HepG2 (cell line): ENCODE data around the gene CABLES2. TPM values are rescaled to one million over a fixed set of nuclear protein-coding genes. Genes with fewer than 3 reads are reported as not detected.

Experiments
- ATAD3A ChIP-seq: sonication (generic); formaldehyde crosslinking; IDR thresholded peaks from 2 replicates; pipeline ENCODE4 v1.4.0; 2020; ENCODE audit warnings: missing genetic modification reagents
- E2F5 ChIP-seq: sonication (generic); formaldehyde crosslinking; conservative IDR thresholded peaks from 2 replicates; pipeline ENCODE4 v1.4.0; 2020; ENCODE audit warnings: missing genetic modification reagents
- ELF1 ChIP-seq: sonication (generic); formaldehyde crosslinking; IDR thresholded peaks from 2 replicates; pipeline ENCODE4 v1.4.0; 2020; ENCODE audit warnings: missing genetic modification reagents
- ERF ChIP-seq: IDR thresholded peaks from 2 replicates; pipeline ENCODE4 v1.6.1; 2018; ENCODE audit warnings: missing biosample characterization, missing genetic modification reagents
- FIP1L1 ChIP-seq: fragments of 200-400 bp; formaldehyde crosslinking; IDR thresholded peaks from 2 replicates; pipeline ENCODE4 v1.6.1; 2018; ENCODE audit warnings: low read depth, mild to moderate bottlenecking, low read length, moderate library complexity, borderline replicate concordance; ENCODE audit not compliant: insufficient read depth
- FOXP4 ChIP-seq: sonication (generic); formaldehyde crosslinking; IDR thresholded peaks from 2 replicates; pipeline ENCODE4 v1.4.0; 2020; ENCODE audit warnings: missing genetic modification reagents
- MAZ ChIP-seq, 2 experiments: sonication (generic) in 1 of 2; formaldehyde crosslinking in 1 of 2; IDR thresholded peaks; 2 replicates each; pipeline versions ENCODE4 v1.5.0 to v1.6.1; 2012 to 2020; ENCODE audit warnings: low read depth in 2 of 2, mild to moderate bottlenecking in 2 of 2, borderline replicate concordance in 1 of 2, improper control_type of control experiment in 1 of 2, low read length in 1 of 2, missing genetic modification reagents in 1 of 2, moderate library complexity in 1 of 2
- NCOA1 ChIP-seq: sonication (generic); formaldehyde crosslinking; IDR thresholded peaks from 2 replicates; pipeline ENCODE4 v1.9.0; 2021; ENCODE audit warnings: missing genetic modification reagents
- PREB ChIP-seq: sonication (generic); formaldehyde crosslinking; IDR thresholded peaks from 2 replicates; pipeline ENCODE4 v1.4.0; 2020; ENCODE audit warnings: missing genetic modification reagents
- SOX13 ChIP-seq, 3 experiments: fragments of 450-650 bp in 1 of 3; sonication (generic) in 1 of 3; formaldehyde crosslinking in 1 of 3; IDR thresholded peaks in 2 of 3; conservative IDR thresholded peaks in 1 of 3; 2 replicates each; pipeline versions ENCODE4 v1.5.0 to v1.6.1; 2016 to 2020; ENCODE audit warnings: antibody characterized with exemption in 1 of 3, mild to moderate bottlenecking in 1 of 3, missing compliant biosample characterization in 1 of 3, missing genetic modification reagents in 1 of 3, moderate library complexity in 1 of 3
- ZBTB10 ChIP-seq: sonication (generic); formaldehyde crosslinking; IDR thresholded peaks from 2 replicates; pipeline ENCODE4 v1.4.0; 2020; ENCODE audit warnings: missing genetic modification reagents, borderline replicate concordance
- ZNF142 ChIP-seq: sonication (generic); formaldehyde crosslinking; IDR thresholded peaks from 2 replicates; pipeline ENCODE4 v1.4.0; 2020; ENCODE audit warnings: missing genetic modification reagents
- ZNF567 ChIP-seq: sonication (generic); formaldehyde crosslinking; IDR thresholded peaks from 2 replicates; pipeline ENCODE4 v1.8.1; 2023; ENCODE audit warnings: mild to moderate bottlenecking, missing genetic modification reagents, borderline replicate concordance
- polyA plus RNA-seq, 8 experiments: library from polyadenylated mRNA; depleted of rRNA in 3 of 8; stranded (reverse) in 7 of 8; unstranded in 1 of 8; fragments of >200 nt; fragmentation: Illumina TruSeq in 4 of 8; extraction: Trizol in 4 of 8; gene quantifications; 2 replicates each; pipeline versions ENCODE4 v1.2.1 to v1.2.3, GENCODE V29; 2011 to 2016; ENCODE audit warnings: low read depth in 4 of 8, missing spikeins in 1 of 8, mixed read lengths in 1 of 8; ENCODE audit not compliant: insufficient read depth in 1 of 8
- total RNA-seq, 5 experiments: library from RNA; depleted of rRNA; stranded (reverse); fragments of >200 nt; fragmentation: Illumina TruSeq; extraction: Trizol; gene quantifications; 2 replicates each; pipeline ENCODE4 v1.2.3, GENCODE V29; 2016; ENCODE audit warnings: low read depth in 1 of 5

Gene CABLES2
- total and polyA plus RNA-seq, 2 of the 13 experiments (the other 11 are each of a cell fraction or from before 2014, with no cell fraction given), result 5.2 to 9.7 TPM

- TF ChIP-seq FOXP4 (CRISPR knock-in tag), result no peak
- peak; percentile 36; the same call in 1 of the 2 replicates for TF ChIP-seq MAZ (IDR thresholded peaks at IDR 0.05; ENCODE audit: borderline replicate concordance, low read depth, low read length)
- no peak for TF ChIP-seq MAZ (CRISPR knock-in tag; IDR thresholded peaks at IDR 0.05; ENCODE audit: low read depth)
- TF ChIP-seq FIP1L1, result no peak
- TF ChIP-seq PREB (CRISPR knock-in tag), result no peak
- TF ChIP-seq NCOA1 (CRISPR knock-in tag), result no peak
- peak; percentile 64; the same call in 1 of the 2 replicates for TF ChIP-seq ERF
- TF ChIP-seq ZNF142 (CRISPR knock-in tag), result no peak
- peak; percentile 38; the same call in 1 of the 2 replicates for TF ChIP-seq ELF1
- TF ChIP-seq E2F5 (CRISPR knock-in tag), result no peak
- no peak for TF ChIP-seq ATAD3A
- no peak; the same call in none of the 2 replicates for TF ChIP-seq ZNF567 (CRISPR knock-in tag)
- no peak; the same call in 1 of the 2 replicates for TF ChIP-seq ZBTB10
- TF ChIP-seq SOX13 (IDR thresholded peaks at IDR 0.05), result no peak; the same call in 1 of the 2 replicates
- peak in 1 of 2 experiments; percentile 38; a peak in 1 of 4 replicates for TF ChIP-seq SOX13 (CRISPR knock-in tag; conservative IDR thresholded peaks at IDR 0.05 in 1 of 2, IDR thresholded peaks at IDR 0.05 in 1 of 2)
Measured at GRCh38 chr20:62370807-62371587, 36.1 kb downstream of the CABLES2 start (continued).
